ENCODE results near the gene ASIC5.

ASIC5 gene

DNA sequence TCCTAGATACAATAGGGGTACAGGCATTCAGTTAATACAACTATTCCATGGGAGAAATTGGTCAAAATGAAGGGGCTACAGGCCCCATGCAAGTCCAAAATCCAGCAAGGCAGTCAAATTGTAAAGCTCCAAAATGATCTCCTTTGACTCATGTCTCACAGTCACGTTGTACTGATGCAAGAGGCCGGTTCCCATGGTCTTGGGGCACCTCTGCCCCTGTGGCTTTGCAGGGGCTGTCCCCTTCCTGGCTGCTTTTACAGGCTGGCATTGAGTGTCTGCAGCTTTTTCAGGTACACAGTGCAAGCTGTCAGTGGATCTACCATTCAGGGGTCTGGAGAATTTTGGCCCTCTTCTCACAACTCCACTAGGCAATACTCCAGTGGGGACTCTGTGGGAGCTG is 12.5 kb upstream of the ASIC5 start:
- no peak for DNase-seq

DNA sequence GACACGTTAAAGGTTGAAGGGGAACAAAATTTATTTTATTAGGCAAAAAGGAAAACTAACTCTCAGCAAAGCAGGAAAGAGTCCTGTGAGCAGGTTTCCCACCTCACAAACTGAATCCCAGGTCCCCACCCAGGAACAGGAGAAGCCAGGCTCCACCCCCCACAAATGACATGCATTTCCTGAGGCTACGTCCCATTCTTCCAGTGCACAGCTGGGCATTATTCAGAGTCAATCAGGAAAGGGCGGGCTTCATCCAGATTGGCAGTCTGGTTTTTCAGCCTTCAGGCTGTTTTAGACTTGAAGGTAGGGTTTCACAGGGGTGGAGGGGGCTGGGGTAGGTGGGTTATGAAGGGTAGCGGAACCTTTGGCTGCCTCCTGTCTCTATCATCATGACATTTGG is 11.9 kb upstream of the ASIC5 start:
- DNase-seq: no peak

DNA sequence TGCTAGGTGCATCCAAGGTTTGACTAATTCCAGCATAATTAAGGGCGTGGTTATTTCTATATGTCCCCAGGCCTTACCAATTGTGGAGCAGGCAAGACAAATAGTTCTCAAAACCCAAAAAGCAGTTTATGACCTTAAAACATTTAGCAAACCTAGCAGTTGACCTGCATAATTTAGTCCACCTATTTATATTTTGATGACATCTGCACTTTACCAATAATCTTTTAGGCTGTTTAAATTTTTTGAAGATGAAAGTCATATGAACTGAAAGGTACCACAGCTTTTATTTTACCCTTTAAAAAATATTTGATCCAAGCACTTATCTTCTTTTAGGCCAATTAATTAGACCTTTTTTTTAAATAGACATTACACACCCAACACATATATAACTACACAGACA is 9.8 kb upstream of the ASIC5 start:
- DNase-seq: no peak

- no peak for DNase-seq
These were observed 10.2 kb downstream of the ASIC5 start for GRCh38 chr4:155855897-155856296.

GRCh38 chr4:155854582-155855226 is 11.4 kb downstream of the ASIC5 start:
- DNase-seq: no peak

GRCh38 chr4:155853189-155853588 is 12.9 kb downstream of the ASIC5 start:
- DNase-seq: no peak

DNA sequence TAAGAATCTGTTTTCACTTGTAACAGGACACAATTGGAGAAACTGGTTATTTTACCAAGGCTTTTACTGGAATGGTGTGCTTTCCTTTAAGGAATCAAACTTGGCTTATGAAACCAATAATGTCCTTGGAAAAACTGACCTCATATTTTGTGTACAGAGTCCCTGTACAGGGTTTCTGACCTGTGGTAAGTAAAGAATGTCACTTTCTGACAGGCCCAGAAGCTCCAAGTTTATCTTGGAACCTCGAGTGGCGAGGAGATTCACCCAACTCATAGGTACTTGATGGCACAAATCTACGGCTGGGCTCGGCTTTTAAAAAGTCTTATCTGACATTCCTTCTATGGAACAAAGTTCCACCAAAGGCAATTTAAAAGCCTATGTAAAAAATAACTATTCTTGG is 17.0 kb downstream of the ASIC5 start:
- DNase-seq: no peak

DNA sequence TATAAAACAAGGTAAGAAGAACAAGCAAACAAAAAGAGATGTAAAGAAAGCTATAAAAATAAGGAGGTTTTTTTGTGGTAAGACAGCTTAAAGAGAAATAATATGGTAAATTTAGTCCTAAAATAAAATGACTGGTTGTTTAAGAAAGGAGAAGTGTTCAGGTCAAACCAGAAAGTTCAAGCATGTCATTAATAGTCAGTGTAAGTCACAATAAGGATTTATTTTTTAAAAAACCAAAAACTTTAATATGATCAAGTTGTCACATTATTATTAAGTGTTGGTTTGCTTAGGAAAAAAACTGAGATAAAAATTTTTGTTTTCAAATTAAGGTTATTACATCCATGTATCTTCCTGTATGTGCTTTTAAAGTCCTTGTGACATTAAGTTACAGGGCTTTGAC is 19.1 kb downstream of the ASIC5 start:
- DNase-seq: no peak

DNA sequence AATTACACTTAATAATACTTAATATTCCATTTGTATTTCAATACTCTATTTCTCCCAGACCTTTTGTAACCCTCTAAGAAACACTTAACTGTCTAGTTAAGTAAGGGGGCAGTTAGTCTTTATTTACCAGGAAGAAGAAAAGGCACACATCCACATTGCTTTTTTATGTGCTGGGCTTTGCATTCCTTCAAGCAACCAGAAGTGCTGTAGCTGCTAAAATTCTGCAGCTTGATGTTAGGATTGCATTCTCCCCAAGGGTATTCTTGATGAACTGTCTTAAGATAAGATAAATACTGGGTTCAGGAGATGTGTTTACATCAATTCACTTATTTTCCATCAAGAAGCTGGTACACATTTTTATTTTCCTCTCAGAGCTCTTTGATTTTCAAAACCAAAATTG is 24.0 kb downstream of the ASIC5 start:
- no peak for DNase-seq

DNA sequence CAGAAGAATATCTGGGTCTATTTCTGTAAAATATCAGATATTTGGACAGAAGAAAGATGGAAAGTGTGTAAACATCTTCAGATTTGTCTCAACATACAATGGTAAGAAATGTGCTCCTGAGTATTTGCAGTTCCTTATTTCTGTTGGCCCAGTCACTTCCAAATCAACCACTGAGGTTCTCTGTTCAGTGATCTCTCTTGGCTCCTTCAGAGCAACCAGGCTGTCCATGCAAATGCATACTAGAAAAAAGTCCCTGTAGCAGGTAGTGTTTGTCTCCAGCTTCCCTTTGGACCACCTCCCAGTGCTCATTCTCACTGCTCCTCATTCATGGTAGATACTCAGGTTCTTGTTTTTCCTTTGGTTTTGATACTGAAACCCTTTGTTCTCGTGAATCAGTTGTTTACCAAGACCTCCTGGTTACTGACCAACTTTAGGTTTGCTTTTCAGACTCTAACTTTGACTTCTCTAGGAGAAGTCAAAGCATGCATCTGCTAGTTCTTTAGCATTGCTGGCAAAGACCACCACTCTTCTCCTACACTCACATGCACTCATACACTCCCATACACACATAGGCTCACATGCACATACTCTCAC is 28.8 kb downstream of the ASIC5 start:
- no peak for DNase-seq

DNA sequence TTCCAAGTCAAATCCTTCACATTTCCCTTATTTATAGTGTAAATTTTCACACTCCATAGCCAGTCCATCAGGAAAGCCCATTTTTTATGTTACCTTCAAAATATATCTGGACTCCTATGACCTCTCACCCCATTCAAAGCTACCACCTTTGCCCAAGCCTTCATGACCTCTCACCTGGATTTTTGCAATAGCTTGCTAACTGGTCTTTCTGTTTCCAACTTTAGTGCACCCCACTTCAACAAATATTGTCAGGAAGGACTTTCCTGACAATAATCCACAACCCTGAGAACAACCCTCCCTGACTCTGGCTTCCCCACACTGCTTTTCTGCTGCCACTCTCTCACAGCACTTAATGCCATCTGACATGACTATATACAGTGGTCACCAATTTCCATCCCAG is 33.4 kb downstream of the ASIC5 start:
- no peak for DNase-seq

GRCh38 chr4:155828628-155829027 is 37.4 kb downstream of the ASIC5 start:
- no peak for DNase-seq

DNA sequence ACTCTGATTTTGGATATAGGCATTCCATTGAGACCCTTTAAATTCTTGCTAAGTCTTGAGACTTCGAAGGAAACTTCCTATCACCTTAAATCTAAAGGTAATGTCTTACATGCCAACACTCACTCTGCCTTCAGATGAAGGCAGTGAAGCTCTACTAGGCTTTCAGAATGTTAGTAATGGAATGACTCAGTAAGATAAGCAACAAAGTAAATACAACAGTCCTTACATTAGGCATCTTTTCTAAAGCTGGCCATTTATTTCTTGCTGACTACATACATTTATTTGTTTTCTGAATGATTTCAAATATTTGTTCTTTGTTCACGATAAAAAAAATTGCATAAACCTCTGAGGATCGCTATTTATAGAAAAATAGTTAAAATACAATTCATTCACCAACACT is 43.5 kb downstream of the ASIC5 start:
- no peak for DNase-seq

- DNase-seq: no peak
These were observed 45.1 kb downstream of the ASIC5 start for GRCh38 chr4:155820887-155821518.

DNA sequence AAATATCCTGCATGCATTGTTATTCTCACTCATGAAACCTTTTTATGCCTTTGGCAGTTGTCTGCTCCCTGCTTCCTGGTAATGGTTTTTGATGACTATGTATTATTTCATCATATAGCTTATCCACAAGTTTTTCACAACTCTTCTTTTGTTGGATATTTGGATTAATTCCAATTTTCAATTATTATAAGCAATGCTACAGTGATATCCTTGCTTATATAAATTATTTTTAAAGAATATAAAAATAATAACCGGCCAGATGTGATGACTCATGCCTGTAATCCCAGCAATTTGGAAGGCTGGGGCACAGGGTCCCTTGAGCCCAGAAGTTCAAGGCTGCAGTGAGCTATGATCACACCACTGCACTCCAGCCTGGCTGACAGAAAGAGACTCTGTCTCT is 47.0 kb downstream of the ASIC5 start:
- DNase-seq: no peak

- no peak for DNase-seq
These were observed 47.4 kb downstream of the ASIC5 start for GRCh38 chr4:155818639-155819038.

GRCh38 chr4:155811083-155811482 is 55.0 kb downstream of the ASIC5 start:
- no peak for DNase-seq

GRCh38 chr4:155809835-155810234 is 56.2 kb downstream of the ASIC5 start:
- DNase-seq: peak; percentile 56

- DNase-seq: no peak
These were observed 59.1 kb downstream of the ASIC5 start for GRCh38 chr4:155807021-155807420.

DNA sequence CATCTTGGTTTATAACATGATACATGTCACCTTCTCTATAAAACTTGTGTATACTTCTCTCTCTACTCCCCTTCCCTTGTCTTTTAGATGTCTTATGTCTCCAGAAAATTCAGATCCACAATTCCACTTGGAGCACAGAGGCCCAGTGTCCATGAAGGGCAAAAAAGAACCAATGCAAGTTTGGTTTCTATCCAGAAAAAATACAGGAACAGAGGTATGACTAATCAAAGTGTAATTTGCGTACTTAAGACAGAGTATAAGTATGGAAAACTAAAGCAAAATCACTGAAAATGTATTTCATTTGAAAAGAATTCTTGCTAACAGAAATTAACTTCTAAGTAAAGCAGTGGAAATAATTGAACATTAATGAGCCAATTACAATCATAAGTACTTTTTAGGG is 61.1 kb downstream of the ASIC5 start:
- DNase-seq: no peak

GRCh38 chr4:155802190-155802959 is 63.7 kb downstream of the ASIC5 start:
- no peak for DNase-seq

DNA sequence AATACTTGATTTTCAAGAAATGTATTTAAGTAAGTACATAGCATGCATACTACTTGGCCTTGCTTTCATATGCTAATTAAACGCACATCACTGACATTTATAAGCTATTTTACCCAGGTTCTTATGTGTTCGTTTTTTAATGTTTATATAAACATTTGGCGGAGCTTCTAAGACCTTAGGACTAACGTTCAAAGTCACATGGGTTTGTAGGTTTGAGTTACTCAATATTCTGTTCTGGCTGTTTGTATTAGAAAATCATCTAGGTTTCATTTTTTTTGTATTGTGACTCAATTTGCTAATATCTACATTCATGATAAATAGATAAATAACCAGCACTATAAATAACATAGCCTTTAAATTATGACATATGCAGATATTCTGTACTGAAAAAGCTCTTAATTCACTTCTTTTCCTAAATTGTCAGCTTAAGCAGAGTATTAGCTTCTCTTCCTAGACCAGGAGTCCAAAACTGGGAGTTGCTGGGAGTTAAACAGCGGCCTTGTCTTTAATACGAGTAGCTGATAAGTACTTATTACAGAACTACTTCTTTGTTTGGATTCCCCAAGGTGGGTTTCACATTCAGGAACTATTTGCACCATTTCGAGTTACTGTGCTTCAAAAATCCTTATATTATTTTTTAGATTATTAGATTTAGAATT is 65.3 kb downstream of the ASIC5 start:
- DNase-seq: no peak

DNA sequence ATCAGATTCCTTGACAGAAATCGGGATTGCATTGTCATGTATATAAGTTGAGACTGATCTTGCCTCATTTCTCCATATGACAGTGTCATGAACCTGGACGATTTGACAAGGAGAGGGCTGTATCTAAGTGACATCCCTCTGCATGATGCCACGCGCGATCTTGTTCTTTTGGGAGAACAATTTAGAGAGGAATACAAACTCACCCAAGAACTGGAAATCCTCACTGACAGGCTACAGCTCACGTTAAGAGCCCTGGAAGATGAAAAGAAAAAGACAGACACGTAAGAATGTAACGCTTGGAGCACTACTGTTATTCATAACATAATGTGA is 66.3 kb downstream of the ASIC5 start:
- DNase-seq: no peak
